Cortex of kidney (tissue), 1 donor: ENCODE measurements around the gene VRK2.
A peak's percentile ranks its signal among the peaks of the same experiment; 100 is the strongest.

Experiments
- DNase-seq: peaks from one replicate; lab custom pipeline; 2025; lab: John Stamatoyannopoulos, UW

Gene VRK2

GRCh38 chr2:58046585-58047372 is at the start of gene VRK2:
TSS of gene VRK2 (plus strand) at chr2:58046806. CDS start at chr2:58048832, 2,026 bp downstream.
- peak; percentile 73 for DNase-seq

DNA sequence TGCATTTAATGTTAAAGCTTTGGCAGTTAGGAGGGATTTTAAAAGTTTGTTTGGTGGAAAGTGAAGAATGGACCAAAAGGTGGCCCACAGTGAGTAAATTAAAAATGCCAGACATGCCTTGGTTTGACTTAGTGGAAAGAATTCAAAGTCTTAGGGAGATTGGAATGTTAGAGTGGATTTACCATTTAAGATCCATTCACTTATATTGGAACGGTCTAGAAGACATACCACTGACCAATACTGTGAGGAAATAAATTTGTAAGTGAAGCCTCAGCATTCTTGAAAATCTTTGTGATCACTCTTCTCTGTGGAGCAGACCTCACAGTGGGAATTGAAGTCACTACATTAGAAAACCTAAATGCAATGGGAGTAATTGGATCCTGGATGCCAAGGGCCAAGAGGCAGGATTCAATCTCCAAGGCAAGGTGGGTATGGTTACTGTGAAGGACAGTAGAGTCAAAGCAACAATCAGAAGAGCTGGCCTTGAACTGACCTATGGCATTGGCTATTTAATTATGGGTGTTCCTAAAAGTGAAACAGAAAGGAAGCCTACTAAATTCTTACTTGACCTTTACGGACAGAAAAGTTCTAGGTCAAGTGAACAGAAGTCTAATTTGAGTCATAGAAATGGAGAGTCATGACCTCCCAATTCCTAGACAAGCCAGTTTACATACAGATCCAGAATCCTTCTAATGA is 40.2 kb upstream of the VRK2 start:
- no peak for DNase-seq

GRCh38 chr2:58006952-58007284 is 39.7 kb upstream of the VRK2 start:
- DNase-seq: no peak

DNA sequence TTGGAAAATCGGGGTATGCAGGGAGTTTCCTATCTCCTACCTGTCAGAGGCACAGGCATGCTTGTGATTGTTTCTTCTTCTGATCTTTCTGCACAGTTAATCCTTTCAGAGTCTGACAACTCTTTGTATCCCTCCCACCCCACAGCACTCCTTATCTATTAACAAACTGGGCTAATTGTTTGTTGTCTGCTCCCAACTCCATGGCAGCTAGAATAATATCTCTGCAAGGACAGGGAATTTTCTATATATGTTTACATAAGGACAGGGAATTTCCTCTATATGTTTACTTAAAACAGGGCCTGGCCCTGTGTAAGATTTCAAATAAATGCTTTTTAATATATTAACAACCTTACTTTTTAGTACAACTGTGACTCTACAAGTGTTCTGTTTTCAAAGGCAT is 36.0 kb upstream of the VRK2 start:
- no peak for DNase-seq

GRCh38 chr2:58019229-58019628 is 27.4 kb upstream of the VRK2 start:
- DNase-seq: no peak

GRCh38 chr2:58025150-58025933 is 21.3 kb upstream of the VRK2 start:
- DNase-seq: no peak

DNA sequence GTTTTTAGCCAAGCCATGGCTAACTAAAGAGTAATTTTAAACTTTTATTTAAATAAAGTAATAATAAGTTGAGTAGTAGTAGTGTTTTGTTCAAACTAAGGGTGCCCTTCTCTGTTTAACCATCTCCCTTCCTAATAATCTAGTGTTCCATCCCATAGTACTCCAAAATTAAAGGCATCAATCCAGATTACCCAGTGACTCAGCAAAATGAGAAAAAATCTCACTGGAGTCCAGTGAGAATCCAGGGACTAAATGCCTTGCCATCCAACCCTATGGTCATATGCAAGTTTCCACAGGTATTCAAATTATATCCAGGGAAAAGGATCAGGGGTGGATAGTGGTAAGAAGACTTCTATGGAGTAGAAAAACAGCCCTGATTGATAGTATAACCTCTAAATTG is 19.6 kb upstream of the VRK2 start:
- no peak for DNase-seq

GRCh38 chr2:58030771-58031170 is 15.8 kb upstream of the VRK2 start:
- no peak for DNase-seq

DNA sequence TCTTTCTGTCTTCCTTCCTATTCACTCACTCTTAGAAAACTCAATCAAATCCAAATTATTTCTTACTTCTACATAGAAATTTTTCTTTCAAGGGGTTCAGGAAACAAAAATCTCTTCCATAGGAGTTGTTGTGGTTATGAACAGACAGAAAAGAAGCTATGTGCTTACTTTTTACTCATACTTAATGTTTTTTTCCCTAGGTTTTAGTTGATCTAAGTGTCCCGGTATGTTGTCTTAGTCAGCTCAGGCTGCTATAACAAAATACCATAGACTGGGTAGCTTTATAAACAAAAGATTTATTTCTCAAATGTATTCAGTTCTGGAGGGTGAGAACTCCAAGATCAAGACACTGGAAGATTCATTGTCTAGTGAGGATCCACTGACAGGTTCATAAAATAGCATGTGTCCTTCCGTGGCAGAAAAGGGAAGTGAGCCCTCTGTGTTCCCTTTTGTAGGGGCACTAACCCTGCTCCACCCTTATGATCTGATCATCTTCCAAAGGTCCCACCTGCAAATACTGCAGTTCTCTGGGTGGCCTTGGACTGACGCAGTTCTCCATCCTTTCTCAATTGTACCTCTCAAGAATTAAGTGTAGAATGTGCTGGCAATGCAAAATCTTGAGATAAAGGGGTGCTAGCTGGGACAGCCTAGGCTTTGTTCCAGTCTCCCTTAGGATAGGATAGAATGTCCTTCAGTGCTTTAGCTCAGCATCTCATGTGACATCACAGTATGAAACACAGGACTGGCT is 14.4 kb upstream of the VRK2 start:
- DNase-seq: no peak

GRCh38 chr2:58032764-58033080 is 13.9 kb upstream of the VRK2 start:
- no peak for DNase-seq

GRCh38 chr2:58033530-58033929 is 13.1 kb upstream of the VRK2 start:
- DNase-seq: no peak

- DNase-seq: no peak
These were observed 11.3 kb upstream of the VRK2 start for GRCh38 chr2:58035352-58035751.

DNA sequence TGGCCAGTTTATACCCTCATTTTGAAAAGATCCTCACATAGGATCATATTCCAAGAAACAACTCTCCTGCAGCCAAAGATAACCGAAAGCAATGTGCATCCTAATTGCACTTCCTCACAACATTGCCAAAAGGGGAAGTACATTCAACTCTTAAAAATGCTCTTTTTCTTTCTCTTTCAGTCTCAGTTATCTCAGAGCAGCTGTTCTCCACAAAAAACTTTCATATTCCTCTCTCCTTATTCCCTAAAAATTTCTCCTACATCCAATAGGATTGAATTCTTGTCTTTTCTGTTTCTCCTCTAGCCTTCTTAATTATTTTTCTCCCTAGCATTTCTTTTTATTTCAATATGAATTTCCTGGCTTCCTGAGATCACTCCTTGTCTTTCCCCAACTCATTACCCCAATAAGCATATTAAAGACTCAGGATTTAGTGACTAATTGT is 7.4 kb upstream of the VRK2 start:
- DNase-seq: no peak

- no peak for DNase-seq
These were observed 4.1 kb upstream of the VRK2 start for GRCh38 chr2:58042486-58042970.

GRCh38 chr2:58044145-58044544 is 2.5 kb upstream of the VRK2 start:
- no peak for DNase-seq

- DNase-seq: no peak
These were observed 849 bp upstream of the VRK2 start for GRCh38 chr2:58045580-58046334.

GRCh38 chr2:58046335-58046584 is 346 bp upstream of the VRK2 start:
- DNase-seq: no peak

GRCh38 chr2:58047373-58047935 is 848 bp downstream of the VRK2 start:
- DNase-seq: no peak

- DNase-seq: no peak
These were observed 1.4 kb downstream of the VRK2 start for GRCh38 chr2:58047961-58048360.

GRCh38 chr2:58051445-58051844 is 4.8 kb downstream of the VRK2 start:
- no peak for DNase-seq

DNA sequence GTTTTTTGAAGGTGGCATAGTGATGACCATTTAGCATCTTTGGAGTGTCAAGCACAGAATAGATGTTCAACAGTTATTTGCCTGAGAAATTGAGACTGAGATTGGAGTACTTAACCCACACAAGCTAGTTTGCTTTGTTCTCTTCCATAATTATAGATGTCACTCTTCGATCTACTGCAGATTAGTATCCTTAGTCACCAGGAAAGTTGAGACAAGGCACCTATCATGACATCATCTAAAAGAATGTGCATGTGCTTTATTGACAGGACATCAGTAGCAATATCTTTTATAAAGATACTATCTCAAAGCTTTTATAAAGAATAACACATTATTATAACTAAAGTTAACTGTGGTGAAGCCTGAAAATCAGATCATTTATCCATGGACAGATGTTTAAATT is 6.4 kb downstream of the VRK2 start:
- no peak for DNase-seq
